Astrocyte (in vitro differentiated cells and primary cell): Measurements from ENCODE around the gene C1QB. TPM values are rescaled to one million over a fixed set of nuclear protein-coding genes. Genes with fewer than 3 reads are reported as not detected.
"Not testable (repeated sequence)": the region's sequence is repeated elsewhere in the genome, so short reads cannot be mapped to it uniquely, and the experiment has no call there.

Experiments
- DNase-seq: peaks from one replicate; pipeline ENCODE4 v3.0.0-alpha.2; 2010; ENCODE audit warnings: low read depth
- FAIRE-seq: peaks from 2 replicates; lab custom pipeline; 2011; peaks lifted over from hg19 to GRCh38; lab: Jason Lieb, UNC
- H2AFZ ChIP-seq: 2 replicates; pipeline ENCODE4 v1.6.0; 2012; ENCODE audit warnings: low read depth, low read length, inconsistent platforms
- H3K27ac ChIP-seq: 2 replicates; pipeline ENCODE4 v1.5.1; 2011; ENCODE audit warnings: low read depth, low read length, inconsistent platforms
- H3K27me3 ChIP-seq: 2 replicates; pipeline ENCODE4 v1.6.0; 2011; ENCODE audit warnings: low read length, inconsistent platforms; ENCODE audit not compliant: insufficient read depth
- H3K36me3 ChIP-seq: 2 replicates; pipeline ENCODE4 v1.5.1; 2011; ENCODE audit warnings: low read length, inconsistent platforms; ENCODE audit not compliant: insufficient read depth
- H3K4me1 ChIP-seq: 2 replicates; pipeline ENCODE4 v1.5.1; 2011; ENCODE audit warnings: low read length, inconsistent platforms; ENCODE audit not compliant: insufficient read depth
- H3K4me2 ChIP-seq: 2 replicates; pipeline ENCODE4 v1.6.0; 2012; ENCODE audit warnings: low read length, inconsistent platforms
- H3K4me3 ChIP-seq: 2 replicates; pipeline ENCODE4 v1.5.1; 2011; ENCODE audit warnings: low read depth, mild to moderate bottlenecking, low read length, inconsistent platforms; ENCODE audit not compliant: insufficient read depth
- H3K79me2 ChIP-seq: 2 replicates; pipeline ENCODE4 v1.6.0; 2012; ENCODE audit warnings: mild to moderate bottlenecking, low read length, inconsistent platforms; ENCODE audit not compliant: insufficient read depth
- H3K9ac ChIP-seq: 2 replicates; pipeline ENCODE4 v1.6.0; 2012; ENCODE audit warnings: mild to moderate bottlenecking, low read length, inconsistent platforms
- H3K9me3 ChIP-seq: 2 replicates; pipeline ENCODE4 v1.5.1; 2012; ENCODE audit warnings: low read depth, mild to moderate bottlenecking, low read length, inconsistent platforms; ENCODE audit not compliant: insufficient read depth
- H4K20me1 ChIP-seq: 2 replicates; pipeline ENCODE4 v1.6.0; 2012; ENCODE audit warnings: low read length, inconsistent platforms; ENCODE audit not compliant: insufficient read depth
- H3K27ac Mint-ChIP-seq: one replicate; pipeline ENCODE4 v1.8.0; 2021; ENCODE audit warnings: mild to moderate bottlenecking, mixed read lengths; ENCODE audit not compliant: unreplicated experiment
- H3K27me3 Mint-ChIP-seq: one replicate; pipeline ENCODE4 v1.8.0; 2021; ENCODE audit warnings: low read depth, mixed read lengths; ENCODE audit not compliant: unreplicated experiment
- H3K36me3 Mint-ChIP-seq: one replicate; pipeline ENCODE4 v1.8.0; 2021; ENCODE audit warnings: low read depth, mixed read lengths; ENCODE audit not compliant: unreplicated experiment
- H3K4me1 Mint-ChIP-seq: one replicate; pipeline ENCODE4 v1.8.0; 2021; ENCODE audit warnings: low read depth, mixed read lengths; ENCODE audit not compliant: unreplicated experiment
- H3K4me3 Mint-ChIP-seq: one replicate; pipeline ENCODE4 v1.8.0; 2021; ENCODE audit warnings: mild to moderate bottlenecking, moderate library complexity, mixed read lengths; ENCODE audit not compliant: unreplicated experiment
- H3K9me3 Mint-ChIP-seq: one replicate; pipeline ENCODE4 v1.8.0; 2021; ENCODE audit warnings: mild to moderate bottlenecking, mixed read lengths; ENCODE audit not compliant: unreplicated experiment
- CTCF ChIP-seq: IDR thresholded peaks from 2 replicates; pipeline ENCODE4 v1.5.1; 2011; ENCODE audit warnings: low read depth, mild to moderate bottlenecking, inconsistent platforms, low read length, moderate library complexity; ENCODE audit not compliant: insufficient read depth
- EZH2 ChIP-seq: IDR thresholded peaks from 2 replicates; pipeline ENCODE4 v1.6.1; 2012; ENCODE audit warnings: mild to moderate bottlenecking, low read length, inconsistent platforms; ENCODE audit not compliant: insufficient read depth
- total RNA-seq: library from RNA; stranded (reverse); gene quantifications from 2 replicates; pipeline ENCODE4 v1.2.1, GENCODE V29; 2021

The C1QB gene
- total RNA-seq, 1 donor from 2014 or later: not detected

GRCh38 chr1:22671999-22672398 is 19.0 kb downstream of the C1QB start:
- Histone ChIP-seq H3K27me3 (peaks cover 34% of the 10 kb centered on the region), H3K9me3 (no peaks in the 10 kb centered on the region), H3K36me3 (no peaks in the 10 kb centered on the region), H3K79me2 (no peaks in the 10 kb centered on the region), H3K4me2 (no peak overlapping the region), H2AFZ (no peak overlapping the region), H3K27ac (no peak overlapping the region), H3K4me1 (peaks cover 6% of the 10 kb centered on the region), H3K9ac (no peak overlapping the region), H3K4me3 (no peak overlapping the region), H4K20me1 (no peaks in the 10 kb centered on the region)
- TF ChIP-seq EZH2 (no peak), CTCF (no peak)
- peaks cover 65% of the 10 kb centered on the region for H3K27me3 Mint-ChIP-seq
- no peaks in the 10 kb centered on the region for H3K36me3 Mint-ChIP-seq
- H3K27ac Mint-ChIP-seq: no peak overlapping the region
- no peaks in the 10 kb centered on the region for H3K4me1 Mint-ChIP-seq
- DNase-seq: no peak
- no peak overlapping the region for H3K4me3 Mint-ChIP-seq
- FAIRE-seq: no peak
- H3K9me3 Mint-ChIP-seq: no peaks in the 10 kb centered on the region

- H3K36me3 Mint-ChIP-seq: no peaks in the 10 kb centered on the region
- no peak overlapping the region for H2AFZ ChIP-seq
- H3K36me3 ChIP-seq: no peaks in the 10 kb centered on the region
- peak; percentile 89 for TF ChIP-seq CTCF
- no peak for TF ChIP-seq EZH2
- no peaks in the 10 kb centered on the region for H4K20me1 ChIP-seq
- H3K4me1 ChIP-seq: peaks cover 16% of the 10 kb centered on the region
- no peak overlapping the region for H3K4me3 ChIP-seq
- FAIRE-seq (no peak), DNase-seq (peak; percentile 32)
- H3K27ac ChIP-seq: no peak overlapping the region
- H3K79me2 ChIP-seq: no peaks in the 10 kb centered on the region
- peaks cover 49% of the 10 kb centered on the region for H3K27me3 Mint-ChIP-seq
- no peaks in the 10 kb centered on the region for H3K4me1 Mint-ChIP-seq
- no peaks in the 10 kb centered on the region for H3K9me3 Mint-ChIP-seq
- H3K4me2 ChIP-seq: no peak overlapping the region
- H3K4me3 Mint-ChIP-seq: no peak overlapping the region
- no peaks in the 10 kb centered on the region for H3K9me3 ChIP-seq
- H3K9ac ChIP-seq: no peak overlapping the region
- H3K27ac Mint-ChIP-seq: no peak overlapping the region
- H3K27me3 ChIP-seq: peaks cover 24% of the 10 kb centered on the region
Observed at GRCh38 chr1:22673486-22674409, 20.7 kb downstream of the C1QB start.

- H3K79me2 ChIP-seq: no peaks in the 10 kb centered on the region
- no peaks in the 10 kb centered on the region for H3K36me3 Mint-ChIP-seq
- FAIRE-seq: no peak
- H3K4me1 ChIP-seq: peaks cover 16% of the 10 kb centered on the region
- H3K36me3 ChIP-seq: no peaks in the 10 kb centered on the region
- no peak overlapping the region for H3K9ac ChIP-seq
- H3K4me2 ChIP-seq: no peak overlapping the region
- no peak overlapping the region for H2AFZ ChIP-seq
- H3K9me3 ChIP-seq: no peaks in the 10 kb centered on the region
- no peaks in the 10 kb centered on the region for H3K4me1 Mint-ChIP-seq
- DNase-seq: no peak
- H3K4me3 Mint-ChIP-seq: no peak overlapping the region
- peaks cover 43% of the 10 kb centered on the region for H3K27me3 Mint-ChIP-seq
- H3K9me3 Mint-ChIP-seq: no peaks in the 10 kb centered on the region
- H3K27ac ChIP-seq: no peak overlapping the region
- H3K4me3 ChIP-seq: no peak overlapping the region
- TF ChIP-seq CTCF (no peak), EZH2 (no peak)
- H3K27me3 ChIP-seq: peaks cover 22% of the 10 kb centered on the region
- H4K20me1 ChIP-seq: no peaks in the 10 kb centered on the region
- H3K27ac Mint-ChIP-seq: no peak overlapping the region
Observed at GRCh38 chr1:22674410-22674749, 21.3 kb downstream of the C1QB start.

- not testable (repeated sequence) for H3K36me3 ChIP-seq, H3K9me3 Mint-ChIP-seq, H4K20me1 ChIP-seq, H3K4me2 ChIP-seq, FAIRE-seq, H3K4me3 ChIP-seq, H3K27ac ChIP-seq, H3K27ac Mint-ChIP-seq, H3K9ac ChIP-seq, H3K36me3 Mint-ChIP-seq, H3K4me1 Mint-ChIP-seq, DNase-seq, H3K4me3 Mint-ChIP-seq, H3K79me2 ChIP-seq, H3K9me3 ChIP-seq
- peaks cover 32% of the 10 kb centered on the region for H3K27me3 Mint-ChIP-seq
- peak overlapping the region; percentile 56 for H2AFZ ChIP-seq
- H3K27me3 ChIP-seq: peaks cover 12% of the 10 kb centered on the region
- peaks cover 16% of the 10 kb centered on the region for H3K4me1 ChIP-seq
Observed at GRCh38 chr1:22676151-22676550, 23.1 kb downstream of the C1QB start.
